ENCODE results near the gene HSD11B2.

DNA sequence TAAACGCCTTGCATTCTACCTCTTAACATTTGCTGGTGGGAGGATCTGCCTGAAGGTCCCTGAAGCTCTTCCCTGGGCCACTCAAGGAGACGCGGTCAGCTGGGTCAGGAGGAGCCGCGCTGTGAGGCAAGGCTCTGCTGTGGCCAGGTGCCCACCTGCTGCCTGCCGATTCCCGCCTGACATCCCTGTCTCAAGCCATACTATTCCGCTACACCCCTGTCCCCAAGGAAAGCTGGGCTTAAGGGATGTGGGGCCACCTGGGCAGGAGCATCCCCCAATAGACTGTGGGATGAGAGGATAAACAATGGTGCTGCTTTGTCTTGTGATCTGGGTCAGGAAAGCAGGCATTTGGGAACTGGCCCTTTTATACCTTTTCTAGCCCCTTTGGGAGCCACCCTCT is 42.7 kb upstream of the HSD11B2 start:
- TF ChIP-seq, protein P1, sequence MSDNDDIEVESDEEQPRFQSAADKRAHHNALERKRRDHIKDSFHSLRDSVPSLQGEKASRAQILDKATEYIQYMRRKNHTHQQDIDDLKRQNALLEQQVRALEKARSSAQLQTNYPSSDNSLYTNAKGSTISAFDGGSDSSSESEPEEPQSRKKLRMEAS (IDR thresholded peaks at IDR 0.05), result no peak
- TF ChIP-seq, protein P2, sequence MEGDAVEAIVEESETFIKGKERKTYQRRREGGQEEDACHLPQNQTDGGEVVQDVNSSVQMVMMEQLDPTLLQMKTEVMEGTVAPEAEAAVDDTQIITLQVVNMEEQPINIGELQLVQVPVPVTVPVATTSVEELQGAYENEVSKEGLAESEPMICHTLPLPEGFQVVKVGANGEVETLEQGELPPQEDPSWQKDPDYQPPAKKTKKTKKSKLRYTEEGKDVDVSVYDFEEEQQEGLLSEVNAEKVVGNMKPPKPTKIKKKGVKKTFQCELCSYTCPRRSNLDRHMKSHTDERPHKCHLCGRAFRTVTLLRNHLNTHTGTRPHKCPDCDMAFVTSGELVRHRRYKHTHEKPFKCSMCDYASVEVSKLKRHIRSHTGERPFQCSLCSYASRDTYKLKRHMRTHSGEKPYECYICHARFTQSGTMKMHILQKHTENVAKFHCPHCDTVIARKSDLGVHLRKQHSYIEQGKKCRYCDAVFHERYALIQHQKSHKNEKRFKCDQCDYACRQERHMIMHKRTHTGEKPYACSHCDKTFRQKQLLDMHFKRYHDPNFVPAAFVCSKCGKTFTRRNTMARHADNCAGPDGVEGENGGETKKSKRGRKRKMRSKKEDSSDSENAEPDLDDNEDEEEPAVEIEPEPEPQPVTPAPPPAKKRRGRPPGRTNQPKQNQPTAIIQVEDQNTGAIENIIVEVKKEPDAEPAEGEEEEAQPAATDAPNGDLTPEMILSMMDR (IDR thresholded peaks at IDR 0.05; ENCODE audit: low read depth, low read length, missing input control), result no peak
